ENCODE data around the gene C3orf38.
"Not testable (repeated sequence)": the region's sequence is repeated elsewhere in the genome, so short reads cannot be mapped to it uniquely, and the experiment has no call there.

Gene C3orf38

DNA sequence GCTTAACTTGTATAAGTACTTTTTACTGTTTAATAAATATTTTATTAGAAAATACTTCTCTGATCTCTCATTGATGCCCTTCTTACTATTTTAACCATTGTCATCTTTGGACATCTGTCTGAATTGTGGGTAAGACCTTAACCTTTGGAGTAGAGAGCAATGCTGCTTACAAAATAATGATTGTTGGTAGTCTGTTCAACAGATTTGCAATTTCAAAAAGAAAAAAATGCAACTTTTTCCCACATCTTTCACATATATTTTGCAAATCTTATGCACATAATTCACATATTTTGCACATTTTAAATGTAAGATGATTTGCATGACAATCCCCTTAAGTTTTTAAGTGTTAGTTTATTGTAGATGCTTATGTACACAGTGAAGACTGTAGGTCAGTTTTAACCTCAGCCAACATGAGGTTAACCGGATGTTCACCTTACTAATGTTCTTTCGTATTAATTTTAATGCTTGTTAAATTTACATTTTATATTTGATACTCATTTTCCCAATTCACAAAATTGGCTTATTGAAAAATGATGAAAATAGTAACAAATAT lies 16.7 kb downstream of the C3orf38 start:
- DNase-seq, result no peak

DNA sequence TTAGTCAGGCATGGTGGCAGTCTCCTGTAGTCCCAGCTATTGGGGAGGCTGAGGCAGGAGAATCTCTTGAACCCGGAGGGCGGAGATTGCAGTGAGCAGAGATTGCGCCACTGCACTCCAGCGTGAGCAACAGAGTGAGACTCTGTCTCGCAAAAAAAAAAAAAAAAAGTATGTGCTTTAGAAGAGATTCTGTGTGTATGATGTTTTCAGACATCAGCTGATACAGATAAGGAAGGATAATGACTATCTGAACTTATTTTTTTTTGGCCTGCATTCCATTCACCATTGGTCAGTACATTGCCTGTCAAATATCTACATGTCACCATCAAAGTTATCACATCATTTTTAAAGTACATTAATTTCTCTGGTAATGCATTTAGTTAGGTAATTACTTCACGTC lies 17.4 kb downstream of the C3orf38 start:
- DNase-seq, result no peak

DNA sequence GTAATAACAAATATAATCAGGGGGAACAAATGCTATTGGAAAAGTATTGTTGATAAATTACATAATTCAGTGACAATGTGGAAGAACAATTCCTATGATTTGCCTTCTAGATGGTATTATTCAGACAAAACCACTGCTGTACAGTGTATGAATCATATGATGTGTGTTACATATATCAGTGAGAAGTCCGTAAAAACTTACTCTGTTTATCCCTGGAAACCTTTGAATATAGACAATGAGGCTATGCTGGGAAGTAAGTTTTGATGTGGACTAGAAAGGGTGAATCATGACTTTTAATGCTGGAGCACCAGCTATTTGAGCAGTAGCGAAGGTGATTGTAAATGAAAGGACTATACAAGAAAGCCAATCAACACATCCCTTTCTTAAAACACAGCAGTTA lies 17.9 kb downstream of the C3orf38 start:
- no peak for DNase-seq

DNA sequence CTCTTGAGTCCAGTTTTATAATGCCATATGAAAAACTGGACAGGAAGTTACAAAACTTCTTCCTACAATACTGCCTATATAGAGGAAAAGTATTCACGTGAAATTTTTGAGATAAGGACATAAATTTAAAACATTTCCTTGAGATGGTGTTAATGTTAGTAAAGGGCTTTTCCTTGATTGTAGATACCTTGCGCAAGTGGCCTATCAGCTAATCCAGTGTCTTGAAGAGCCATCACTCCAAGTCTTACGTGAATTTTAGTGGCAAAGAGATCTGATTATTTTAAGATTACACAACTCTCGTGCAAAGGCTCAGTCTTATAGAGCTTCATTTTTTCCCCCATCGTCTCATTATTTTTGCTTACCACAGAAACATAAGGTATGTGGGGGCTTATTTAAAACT lies 18.4 kb downstream of the C3orf38 start:
- DNase-seq, result no peak

DNA sequence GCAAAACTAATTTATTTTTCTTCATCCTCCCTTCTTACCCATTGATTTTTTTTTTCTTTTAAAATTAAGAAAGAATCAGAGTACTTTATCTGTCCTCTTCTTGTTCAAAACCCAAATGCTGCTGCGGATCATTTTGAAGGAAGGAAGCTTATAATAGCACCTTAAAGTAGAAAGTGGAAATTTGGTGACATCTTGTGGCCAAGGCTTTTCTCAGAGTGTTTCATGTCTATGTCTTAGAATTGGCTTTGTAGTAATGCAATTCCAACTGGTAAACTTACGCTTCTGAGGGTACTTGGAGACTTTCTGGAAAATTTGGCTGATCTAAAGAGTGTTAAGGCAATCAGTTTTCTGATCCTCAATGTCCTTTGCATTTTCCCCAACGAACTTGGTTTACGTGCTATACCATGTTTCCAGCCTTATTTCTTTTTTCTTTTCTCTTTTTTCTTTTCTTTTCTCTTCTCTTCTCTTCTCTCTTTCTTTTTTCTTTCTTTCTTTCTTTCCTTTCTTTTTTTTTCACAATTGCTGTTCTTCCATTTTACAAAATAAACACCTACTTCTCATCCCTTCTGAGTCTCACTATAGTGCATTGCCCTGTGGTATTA lies 30.7 kb downstream of the C3orf38 start:
- peak in 1 of 3 experiments; percentile 45 for DNase-seq

DNA sequence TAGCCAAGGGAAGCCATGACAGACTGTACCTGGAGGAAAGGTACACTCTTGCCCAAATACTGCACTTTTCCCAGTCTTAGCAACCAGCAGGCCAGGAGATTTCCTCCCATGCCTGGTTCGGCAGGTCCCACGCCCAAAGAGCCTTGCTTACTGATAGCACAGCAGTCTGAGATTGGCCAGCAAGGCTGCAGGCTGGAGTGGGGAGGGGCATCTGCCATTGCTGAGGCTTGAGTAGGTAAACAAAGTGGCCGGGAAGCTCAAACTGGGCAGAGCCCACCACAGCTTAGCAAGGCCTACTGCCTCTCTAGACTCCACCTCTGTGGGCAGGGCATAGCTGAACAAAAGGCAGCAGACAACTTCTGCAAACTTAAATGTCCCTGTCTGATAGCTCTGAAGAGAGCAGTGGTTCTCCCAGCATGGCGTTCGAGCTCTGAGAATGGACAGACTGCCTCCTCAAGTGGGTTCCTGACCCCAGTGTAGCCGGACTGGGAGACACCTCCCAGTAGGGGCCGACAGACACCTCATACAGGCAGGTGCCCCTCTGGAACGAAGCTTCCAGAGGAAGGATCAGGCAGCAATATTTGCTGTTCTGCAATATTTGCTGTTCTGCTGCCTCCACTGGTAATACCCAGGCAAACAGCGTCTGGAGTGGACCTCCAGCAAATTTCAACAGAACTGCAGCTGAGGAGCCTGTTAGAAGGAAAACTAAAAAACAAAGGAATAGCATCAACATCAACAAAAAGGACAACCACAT lies 32.6 kb downstream of the C3orf38 start:
- not testable (repeated sequence) for DNase-seq

DNA sequence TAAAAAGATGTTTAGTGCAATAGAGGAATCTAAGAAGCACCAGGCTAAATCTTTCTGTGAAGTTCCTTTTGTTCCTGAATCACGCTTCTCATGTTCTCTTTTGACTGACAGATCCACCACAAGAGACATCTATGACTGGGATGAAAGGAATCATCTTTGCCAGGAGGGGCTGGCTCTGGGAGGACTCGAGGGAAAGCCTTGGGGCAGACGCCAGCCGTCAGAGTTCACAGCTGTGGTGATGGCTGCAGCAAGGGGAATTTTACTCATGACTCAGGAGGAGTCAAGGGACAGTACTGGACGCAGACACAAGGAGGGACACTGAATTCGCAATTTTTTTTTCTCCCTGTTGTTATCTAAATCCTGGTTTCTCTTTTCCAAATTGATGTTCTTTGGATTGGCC lies 38.7 kb downstream of the C3orf38 start:
- DNase-seq, result no peak

DNA sequence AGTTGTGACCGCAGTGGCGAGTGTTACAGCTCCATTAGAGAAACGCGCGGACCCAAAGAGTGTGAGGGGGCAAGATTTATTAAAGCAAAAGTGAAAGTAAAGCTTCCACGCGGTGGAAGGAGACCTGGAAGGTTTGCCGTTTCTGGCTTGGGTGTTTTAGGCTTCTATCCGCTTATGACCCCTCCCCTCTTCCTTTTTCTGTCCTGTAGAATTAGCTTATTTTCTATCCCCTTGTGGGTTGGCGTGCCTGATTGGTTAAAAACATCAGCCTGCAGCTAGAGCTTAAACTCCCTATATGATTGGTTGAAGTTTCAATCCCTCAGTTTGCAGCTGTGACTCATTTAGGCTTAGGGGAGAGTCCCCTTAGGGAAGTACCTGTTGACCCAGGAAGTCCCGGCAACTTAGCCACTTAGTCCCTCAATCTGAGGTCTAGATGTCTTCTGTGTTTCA lies 39.6 kb downstream of the C3orf38 start:
- DNase-seq, result no peak

DNA sequence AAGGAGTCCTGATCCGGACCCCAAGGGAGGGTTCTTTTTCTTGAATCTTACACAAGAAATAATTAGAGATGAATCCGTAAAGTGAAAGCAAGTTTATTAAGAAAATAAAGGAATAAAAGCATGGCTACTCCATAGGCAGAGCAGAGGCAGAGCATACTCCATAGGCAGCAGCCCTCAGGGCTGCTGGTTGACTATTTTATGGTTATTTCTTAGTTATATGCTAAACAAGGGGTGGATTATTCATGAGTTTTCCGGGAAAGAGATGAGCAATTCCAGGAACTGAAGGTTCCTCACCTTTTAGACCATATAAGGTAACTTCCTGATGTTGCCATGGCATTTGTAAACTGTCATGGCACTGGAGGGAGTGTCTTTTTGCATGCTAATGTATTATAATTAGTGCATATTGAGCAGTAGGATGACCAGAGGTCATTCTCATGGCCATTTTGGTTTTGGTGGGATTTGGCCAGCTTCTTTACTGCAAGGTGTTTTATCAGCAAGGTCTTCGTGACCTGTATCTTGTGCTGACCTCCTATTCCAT lies 42.2 kb downstream of the C3orf38 start:
- DNase-seq, result no peak

DNA sequence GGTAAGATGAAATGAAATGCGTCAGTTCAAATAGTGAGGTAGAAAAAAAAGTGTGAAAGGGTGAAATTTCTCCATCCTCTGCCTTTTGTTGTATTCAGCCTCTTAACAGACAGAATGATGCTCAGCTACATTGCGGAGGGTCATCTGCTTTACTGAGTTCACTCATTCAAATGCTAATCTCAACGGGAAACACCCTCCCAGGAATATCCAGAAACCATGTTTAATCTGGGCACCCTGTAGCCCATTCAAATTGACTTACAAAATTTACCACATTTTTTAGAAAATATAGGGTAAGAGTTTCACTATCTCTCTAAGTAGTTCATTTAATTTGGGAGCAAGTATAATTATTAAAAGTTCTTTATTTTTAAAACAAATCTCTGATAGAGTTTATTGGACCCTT lies 42.9 kb downstream of the C3orf38 start:
- DNase-seq, result no peak

DNA sequence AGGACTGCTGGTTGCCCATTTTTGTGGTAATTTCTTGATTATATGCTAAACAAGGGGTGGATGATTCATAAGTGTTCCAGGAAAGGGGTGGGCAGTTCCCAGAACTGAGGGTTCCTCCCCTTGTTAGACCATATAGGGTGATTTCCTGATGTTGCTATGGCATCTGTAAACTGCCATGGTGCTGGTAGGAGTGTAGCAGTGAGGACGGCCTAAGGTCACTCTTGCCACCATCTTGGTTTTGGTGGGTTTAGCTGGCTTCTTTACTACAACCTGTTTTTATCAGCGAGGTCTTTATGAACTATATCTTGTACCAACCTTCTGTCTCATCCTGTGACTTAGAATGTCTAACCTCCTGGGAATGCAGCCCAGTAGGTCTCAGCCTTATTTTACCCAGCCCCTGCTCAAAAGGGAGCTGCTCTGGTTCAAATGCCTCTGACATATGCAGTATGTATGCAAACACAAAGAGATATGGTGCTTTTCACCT lies 46.2 kb downstream of the C3orf38 start:
- no peak for DNase-seq

DNA sequence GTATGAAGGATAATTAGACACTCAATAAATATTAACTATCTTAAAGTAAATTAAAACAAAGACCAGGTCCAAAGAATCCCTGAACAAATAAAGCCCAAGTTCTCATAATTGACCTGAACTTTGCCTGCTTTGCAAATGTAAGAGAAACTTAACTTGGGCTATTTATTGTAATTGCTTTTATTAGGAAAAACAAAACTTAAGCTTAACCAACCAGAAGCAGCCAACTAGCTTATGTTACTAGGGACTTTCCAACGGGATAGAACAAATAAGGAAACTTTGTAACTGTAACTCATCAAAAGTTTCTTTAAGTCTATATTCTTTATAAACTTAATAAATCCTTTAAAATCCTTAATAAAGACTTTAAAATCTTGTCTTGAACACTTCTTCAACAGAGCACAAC lies 48.4 kb downstream of the C3orf38 start:
- DNase-seq, result no peak

DNA sequence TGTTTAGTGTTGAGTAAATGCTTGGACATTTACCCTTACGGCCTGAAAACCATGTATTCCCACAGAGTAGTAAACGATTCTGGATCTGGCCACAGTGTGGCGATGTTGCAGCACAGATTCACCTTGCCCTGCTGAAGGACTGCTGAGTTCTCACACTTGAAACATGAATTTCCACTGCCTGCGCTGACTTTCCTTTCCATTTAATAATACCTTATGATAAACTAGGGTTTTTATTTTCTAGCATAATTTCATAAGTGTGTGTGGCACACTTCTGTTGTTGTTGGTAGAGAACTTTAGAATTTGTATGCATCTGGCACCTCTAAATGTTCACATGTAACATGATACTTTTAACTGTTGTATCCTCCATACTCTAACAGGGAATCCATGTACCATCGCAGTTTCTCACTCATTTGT lies 53.9 kb downstream of the C3orf38 start:
- DNase-seq, result peak; percentile 5 to 89 (median 70)
